Skeletal muscle satellite cell (primary cell): ENCODE data around the gene ADNP.
A peak's percentile ranks its signal among the peaks of the same experiment; 100 is the strongest.

Experiments used
- H3K27me3 ChIP-seq: 2 replicates; pipeline ENCODE4 v1.7.0; 2013; ENCODE audit warnings: low read length; ENCODE audit not compliant: control insufficient read depth, insufficient read depth
- H3K36me3 ChIP-seq: 2 replicates; pipeline ENCODE4 v1.7.0; 2013; ENCODE audit warnings: mild to moderate bottlenecking, control low read depth, low read length; ENCODE audit not compliant: insufficient read depth
- H3K4me1 ChIP-seq: 2 replicates; pipeline ENCODE4 v1.7.0; 2013; ENCODE audit warnings: low read length; ENCODE audit not compliant: control insufficient read depth, insufficient read depth
- H3K4me2 ChIP-seq: 2 replicates; pipeline ENCODE4 v1.7.0; 2013; ENCODE audit warnings: mild to moderate bottlenecking, low read length
- H3K4me3 ChIP-seq: 2 replicates; pipeline ENCODE4 v1.7.0; 2013; ENCODE audit warnings: low read length
- H3K9ac ChIP-seq: 2 replicates; pipeline ENCODE4 v1.7.0; 2013; ENCODE audit warnings: mild to moderate bottlenecking, low read depth, low read length, moderate library complexity
- H3K9me3 ChIP-seq: replicated peaks from 2 replicates; pipeline ENCODE4 v1.7.0; 2013; ENCODE audit warnings: mild to moderate bottlenecking, control low read depth, low read length

Gene ADNP

GRCh38 chr20:50958615-50959542 lies 27.6 kb upstream of the ADNP start, which contains the start of gene MOCS3:
Gene MOCS3, plus strand, starts transcription at chr20:50958818. Its CDS starts 25 bp downstream, at chr20:50958843.
- Histone ChIP-seq H3K36me3 (peaks cover 19% of the 10 kb centered on the region), H3K4me2 (peak within 1 kb of the TSS; percentile 100), H3K9ac (peak within 1 kb of the TSS; percentile 99), H3K4me3 (peak within 1 kb of the TSS; percentile 95), H3K4me1 (peaks cover 25% of the 10 kb centered on the region), H3K27me3 (no peaks in the 10 kb centered on the region), H3K9me3 (no peaks in the 10 kb centered on the region)

GRCh38 chr20:50957798-50958614 lies 26.8 kb upstream of the ADNP start, which contains the start of gene DPM1:
Gene DPM1, minus strand, starts transcription at chr20:50958532. Its CDS starts 9 bp downstream, at chr20:50958523.
- Histone ChIP-seq H3K4me1 (peaks cover 25% of the 10 kb centered on the region), H3K36me3 (peaks cover 28% of the 10 kb centered on the region), H3K4me2 (peak within 1 kb of the TSS; percentile 100), H3K9me3 (no peaks in the 10 kb centered on the region), H3K27me3 (no peaks in the 10 kb centered on the region), H3K9ac (peak within 1 kb of the TSS; percentile 99), H3K4me3 (peak within 1 kb of the TSS; percentile 95)

- H3K9me3 ChIP-seq = no peaks in the 10 kb centered on the region
- H3K9ac ChIP-seq = peak overlapping the region; percentile 99
- H3K27me3 ChIP-seq = no peaks in the 10 kb centered on the region
- H3K4me3 ChIP-seq = peak overlapping the region; percentile 95
- peak overlapping the region; percentile 100 for H3K4me2 ChIP-seq
- peaks cover 33% of the 10 kb centered on the region for H3K36me3 ChIP-seq
- peaks cover 25% of the 10 kb centered on the region for H3K4me1 ChIP-seq
Observed at GRCh38 chr20:50957276-50957675, 26.0 kb upstream of the ADNP start.

GRCh38 chr20:50953821-50954220 lies 22.6 kb upstream of the ADNP start:
- H3K4me3 ChIP-seq = no peak overlapping the region
- no peaks in the 10 kb centered on the region for H3K9me3 ChIP-seq
- H3K4me2 ChIP-seq = no peak overlapping the region
- H3K27me3 ChIP-seq = no peaks in the 10 kb centered on the region
- peaks cover 46% of the 10 kb centered on the region for H3K36me3 ChIP-seq
- H3K9ac ChIP-seq = no peak overlapping the region
- peaks cover 13% of the 10 kb centered on the region for H3K4me1 ChIP-seq

- Histone ChIP-seq H3K4me1 (peaks cover 13% of the 10 kb centered on the region), H3K36me3 (peaks cover 49% of the 10 kb centered on the region), H3K9me3 (no peaks in the 10 kb centered on the region), H3K4me2 (no peak overlapping the region), H3K27me3 (no peaks in the 10 kb centered on the region), H3K9ac (no peak overlapping the region), H3K4me3 (no peak overlapping the region)
Observed at GRCh38 chr20:50953196-50953595, 22.0 kb upstream of the ADNP start.

- H3K9ac ChIP-seq = no peak overlapping the region
- H3K27me3 ChIP-seq = no peaks in the 10 kb centered on the region
- H3K4me3 ChIP-seq = no peak overlapping the region
- peaks cover 78% of the 10 kb centered on the region for H3K36me3 ChIP-seq
- no peak overlapping the region for H3K4me2 ChIP-seq
- H3K9me3 ChIP-seq = no peaks in the 10 kb centered on the region
- no peaks in the 10 kb centered on the region for H3K4me1 ChIP-seq
Observed at GRCh38 chr20:50948132-50948785, 17.0 kb upstream of the ADNP start.

- no peak overlapping the region for H3K4me2 ChIP-seq
- no peaks in the 10 kb centered on the region for H3K27me3 ChIP-seq
- H3K9me3 ChIP-seq = no peaks in the 10 kb centered on the region
- no peak overlapping the region for H3K4me3 ChIP-seq
- peaks cover 55% of the 10 kb centered on the region for H3K36me3 ChIP-seq
- H3K4me1 ChIP-seq = no peaks in the 10 kb centered on the region
- H3K9ac ChIP-seq = no peak overlapping the region
Observed at GRCh38 chr20:50943069-50943468, 11.8 kb upstream of the ADNP start.

GRCh38 chr20:50933589-50933988 lies 2.4 kb upstream of the ADNP start:
- Histone ChIP-seq H3K4me2 (no peak overlapping the region), H3K27me3 (no peaks in the 10 kb centered on the region), H3K36me3 (peaks cover 40% of the 10 kb centered on the region), H3K9me3 (no peaks in the 10 kb centered on the region), H3K9ac (no peak overlapping the region), H3K4me1 (peaks cover 17% of the 10 kb centered on the region), H3K4me3 (no peak overlapping the region)

- H3K9me3 ChIP-seq = no peaks in the 10 kb centered on the region
- H3K4me2 ChIP-seq = no peak overlapping the region
- no peak overlapping the region for H3K9ac ChIP-seq
- H3K4me1 ChIP-seq = peaks cover 25% of the 10 kb centered on the region
- H3K36me3 ChIP-seq = peaks cover 48% of the 10 kb centered on the region
- no peaks in the 10 kb centered on the region for H3K27me3 ChIP-seq
- H3K4me3 ChIP-seq = no peak overlapping the region
Observed at GRCh38 chr20:50932691-50933280, 1.5 kb upstream of the ADNP start.

- Histone ChIP-seq H3K36me3 (peaks cover 48% of the 10 kb centered on the region), H3K9ac (peak overlapping the region; percentile 91), H3K4me1 (peaks cover 25% of the 10 kb centered on the region), H3K27me3 (no peaks in the 10 kb centered on the region), H3K4me2 (peak overlapping the region; percentile 92), H3K9me3 (no peaks in the 10 kb centered on the region), H3K4me3 (peak overlapping the region; percentile 71)
Observed at GRCh38 chr20:50932016-50932485, 814 bp upstream of the ADNP start.

GRCh38 chr20:50930976-50931305 lies 296 bp downstream of the ADNP start:
- Histone ChIP-seq H3K4me3 (peak overlapping the region; percentile 71), H3K36me3 (peaks cover 42% of the 10 kb centered on the region), H3K27me3 (no peaks in the 10 kb centered on the region), H3K9me3 (no peaks in the 10 kb centered on the region), H3K4me2 (peak overlapping the region; percentile 64), H3K4me1 (peaks cover 25% of the 10 kb centered on the region), H3K9ac (peak overlapping the region; percentile 91)
